Muscle of leg (tissue), 11 donors: ENCODE data around the gene ZNF780A. TPM values are rescaled to one million over a fixed set of nuclear protein-coding genes. Genes with fewer than 3 reads are reported as not detected.
A peak's percentile ranks its signal among the peaks of the same experiment; 100 is the strongest.
"Not testable (repeated sequence)": the region's sequence is repeated elsewhere in the genome, so short reads cannot be mapped to it uniquely, and the experiment has no call there.

ENCODE experiments used
- DNase-seq: peaks from one replicate; pipeline ENCODE4 v3.0.0; 2013
- H3K27ac ChIP-seq: one replicate; pipeline ENCODE4 v1.5.1; 2013; ENCODE audit warnings: mild to moderate bottlenecking, low read length, control low read depth
- H3K27me3 ChIP-seq: one replicate; pipeline ENCODE4 v1.6.1; 2013; ENCODE audit warnings: low read length; ENCODE audit not compliant: control insufficient read depth, insufficient read depth
- H3K36me3 ChIP-seq: one replicate; pipeline ENCODE4 v1.6.1; 2013; ENCODE audit warnings: low read length; ENCODE audit not compliant: control insufficient read depth, insufficient read depth
- H3K4me1 ChIP-seq: one replicate; pipeline ENCODE4 v1.6.1; 2013; ENCODE audit warnings: low read length; ENCODE audit not compliant: control insufficient read depth, insufficient read depth
- H3K4me3 ChIP-seq: one replicate; pipeline ENCODE4 v1.5.1; 2013; ENCODE audit warnings: low read length, control low read depth
- H3K9me3 ChIP-seq: replicated peaks from 2 replicates; pipeline ENCODE4 v1.6.1; 2013; ENCODE audit warnings: low read depth, low read length; ENCODE audit not compliant: control insufficient read depth
- WGBS: methylation state at CpG from one replicate; pipeline ENCODE4 v1.1.5; 2013; ENCODE audit warnings: missing lambda C conversion rate; ENCODE audit not compliant: insufficient coverage; 5-methylcytosine and 5-hydroxymethylcytosine counted together
- polyA plus RNA-seq, 8 donors: library from polyadenylated mRNA; unstranded; fragments of 120-200 nt; gene quantifications; one replicate each; pipeline versions ENCODE4 v1.2.1 to v1.2.3, GENCODE V29; 2013; ENCODE audit warnings: inconsistent platforms in 1 of 8, low replicate concordance in 1 of 8; ENCODE audit not compliant: insufficient read length in 8 of 8, insufficient read depth in 1 of 8
- total RNA-seq: library from RNA; stranded (reverse); fragments of 120-200 nt; gene quantifications from one replicate; pipeline ENCODE4 v1.2.4, GENCODE V29; 2013

ZNF780A gene
- total and polyA plus RNA-seq, 9 donors, result 4.7 to 15.0 (median 7.6) TPM

GRCh38 chr19:40118638-40119037, 27.9 kb upstream of the ZNF780A start:
- DNase-seq, H3K27me3 ChIP-seq: not testable (repeated sequence)

GRCh38 chr19:40116075-40116474, 25.3 kb upstream of the ZNF780A start:
- H3K36me3 ChIP-seq, result no peaks in the 10 kb centered on the region
- no peak for DNase-seq
- no peaks in the 10 kb centered on the region for H3K27me3 ChIP-seq
- H3K27ac ChIP-seq, result no peak overlapping the region
- no peaks in the 10 kb centered on the region for H3K9me3 ChIP-seq
- no peaks in the 10 kb centered on the region for H3K4me1 ChIP-seq
- no peak overlapping the region for H3K4me3 ChIP-seq

More at GRCh38 chr19:40118638-40119037, 27.9 kb upstream of the ZNF780A start:
- not testable (repeated sequence) for H3K27ac ChIP-seq, H3K4me3 ChIP-seq, H3K4me1 ChIP-seq, H3K9me3 ChIP-seq, H3K36me3 ChIP-seq
- WGBS, result no CpG with 5 or more reads among the region's 25 CpGs

- not testable (repeated sequence) for H3K36me3 ChIP-seq, H3K27ac ChIP-seq, H3K27me3 ChIP-seq, H3K4me1 ChIP-seq, DNase-seq, H3K4me3 ChIP-seq, H3K9me3 ChIP-seq
- WGBS, result no CpG with 5 or more reads among the region's 6 CpGs
These were observed 23.4 kb upstream of the ZNF780A start for GRCh38 chr19:40114119-40114518.

- no CpG with 5 or more reads among the region's 4 CpGs for WGBS
- H3K27me3 ChIP-seq, H3K4me1 ChIP-seq, H3K27ac ChIP-seq, H3K4me3 ChIP-seq, H3K36me3 ChIP-seq, H3K9me3 ChIP-seq, DNase-seq: not testable (repeated sequence)
These were observed 21.5 kb upstream of the ZNF780A start for GRCh38 chr19:40112271-40112670.

- no CpG with 5 or more reads among the region's 2 CpGs for WGBS
- H3K9me3 ChIP-seq, result no peaks in the 10 kb centered on the region
- no peak for DNase-seq
- no peak overlapping the region for H3K4me3 ChIP-seq
- no peaks in the 10 kb centered on the region for H3K4me1 ChIP-seq
- no peaks in the 10 kb centered on the region for H3K36me3 ChIP-seq
- H3K27me3 ChIP-seq, result no peaks in the 10 kb centered on the region
- no peak overlapping the region for H3K27ac ChIP-seq
These were observed 19.8 kb upstream of the ZNF780A start for GRCh38 chr19:40110570-40110969.

- Histone ChIP-seq H3K36me3 (no peaks in the 10 kb centered on the region), H3K27me3 (no peaks in the 10 kb centered on the region), H3K27ac (no peak overlapping the region), H3K4me1 (no peaks in the 10 kb centered on the region), H3K4me3 (no peak overlapping the region), H3K9me3 (no peaks in the 10 kb centered on the region)
- no CpG with 5 or more reads among the region's 1 CpG for WGBS
- DNase-seq, result no peak
These were observed 14.0 kb upstream of the ZNF780A start for GRCh38 chr19:40104754-40105153.

- no peak for DNase-seq
- WGBS, result no CpG with 5 or more reads among the region's 4 CpGs
- no peaks in the 10 kb centered on the region for H3K9me3 ChIP-seq
- H3K27ac ChIP-seq, result no peak overlapping the region
- no peaks in the 10 kb centered on the region for H3K36me3 ChIP-seq
- H3K4me1 ChIP-seq, result no peaks in the 10 kb centered on the region
- no peak overlapping the region for H3K4me3 ChIP-seq
- no peaks in the 10 kb centered on the region for H3K27me3 ChIP-seq
These were observed 12.9 kb upstream of the ZNF780A start for GRCh38 chr19:40103600-40103999.

GRCh38 chr19:40101813-40102212, 11.1 kb upstream of the ZNF780A start:
- Histone ChIP-seq H3K4me1 (no peaks in the 10 kb centered on the region), H3K4me3 (no peak overlapping the region), H3K27ac (no peak overlapping the region), H3K27me3 (no peaks in the 10 kb centered on the region), H3K9me3 (no peaks in the 10 kb centered on the region), H3K36me3 (no peaks in the 10 kb centered on the region)
- WGBS, result no CpG with 5 or more reads among the region's 1 CpG
- DNase-seq, result no peak

- WGBS, result no CpG with 5 or more reads among the region's 1 CpG
- H3K27ac ChIP-seq, result no peak overlapping the region
These were observed 2.7 kb upstream of the ZNF780A start for GRCh38 chr19:40093416-40093815.

GRCh38 chr19:40091205-40092129, 724 bp upstream of the ZNF780A start:
- Histone ChIP-seq H3K9me3 (peaks cover 2% of the 10 kb centered on the region), H3K4me3 (peak overlapping the region; percentile 80), H3K4me1 (peaks cover 7% of the 10 kb centered on the region), H3K27me3 (peaks cover 3% of the 10 kb centered on the region), H3K27ac (peak overlapping the region; percentile 94), H3K36me3 (no peaks in the 10 kb centered on the region)
- no CpG with 5 or more reads among the region's 10 CpGs for WGBS
- no peak for DNase-seq

More at GRCh38 chr19:40093416-40093815, 2.7 kb upstream of the ZNF780A start:
- Histone ChIP-seq H3K27me3 (peaks cover 3% of the 10 kb centered on the region), H3K4me3 (no peak overlapping the region), H3K36me3 (no peaks in the 10 kb centered on the region), H3K9me3 (no peaks in the 10 kb centered on the region), H3K4me1 (peaks cover 7% of the 10 kb centered on the region)
- no peak for DNase-seq
